Activated CD4-positive, alpha-beta T cell treated with anti-CD3 and anti-CD28 coated beads for 36 hours (primary cell): Measurements from ENCODE around the gene TTC31. TPM values are rescaled to one million over a fixed set of nuclear protein-coding genes. Genes with fewer than 3 reads are reported as not detected.
A peak's percentile ranks its signal among the peaks of the same experiment; 100 is the strongest.

Source experiments
- ATAC-seq: fragments of 200-7000 bp; cut with Tn5 transposase; one replicate; pipeline ENCODE4 v1.10.0; 2021; ENCODE audit warnings: mild to moderate bottlenecking, moderate library complexity
- CTCF ChIA-PET: fragments of 350-600 bp; sonication (Branson Sonifier 250); formaldehyde crosslinking; loops from one replicate; lab custom pipeline; 2021; ENCODE audit warnings: antibody characterized with exemption; lab: Charles Lee
- POLR2A ChIA-PET: fragments of 350-600 bp; sonication (Branson Sonifier 250); formaldehyde crosslinking; loops from one replicate; lab custom pipeline; 2021; ENCODE audit warnings: antibody characterized with exemption, inconsistent platforms; lab: Charles Lee
- DNase-seq: peaks from one replicate; pipeline ENCODE4 v3.0.0-alpha.2; 2020
- H3K27ac Mint-ChIP-seq: one replicate; pipeline ENCODE4 v1.8.0; 2021; ENCODE audit warnings: mixed read lengths
- H3K27me3 Mint-ChIP-seq: one replicate; pipeline ENCODE4 v1.8.0; 2021; ENCODE audit warnings: mixed read lengths
- H3K36me3 Mint-ChIP-seq: one replicate; pipeline ENCODE4 v1.8.0; 2021; ENCODE audit warnings: low read depth, mixed read lengths
- H3K4me1 Mint-ChIP-seq: one replicate; pipeline ENCODE4 v1.8.0; 2021; ENCODE audit warnings: mixed read lengths
- H3K4me3 Mint-ChIP-seq: one replicate; pipeline ENCODE4 v1.8.0; 2021; ENCODE audit warnings: mild to moderate bottlenecking, moderate library complexity, mixed read lengths
- H3K9me3 Mint-ChIP-seq: one replicate; pipeline ENCODE4 v1.8.0; 2021; ENCODE audit warnings: low read depth, mixed read lengths
- intact Hi-C, 2 experiments: fragments of 100-400 bp; cut with DNase I in 1 of 2; cut with micrococcal nuclease in 1 of 2; formaldehyde crosslinking; loops; one replicate each; pipeline versions ENCODE4 v1.14.2 to v1.15.1; 2022 to 2024; cut with DNase I, micrococcal nuclease
- total RNA-seq, 2 experiments: library from RNA; stranded (reverse); gene quantifications; one replicate each; pipeline ENCODE4 v1.2.3, GENCODE V29; 2021

Gene TTC31
- total RNA-seq, 2 experiments from 2014 or later: 24.0 to 24.6 TPM

DNA sequence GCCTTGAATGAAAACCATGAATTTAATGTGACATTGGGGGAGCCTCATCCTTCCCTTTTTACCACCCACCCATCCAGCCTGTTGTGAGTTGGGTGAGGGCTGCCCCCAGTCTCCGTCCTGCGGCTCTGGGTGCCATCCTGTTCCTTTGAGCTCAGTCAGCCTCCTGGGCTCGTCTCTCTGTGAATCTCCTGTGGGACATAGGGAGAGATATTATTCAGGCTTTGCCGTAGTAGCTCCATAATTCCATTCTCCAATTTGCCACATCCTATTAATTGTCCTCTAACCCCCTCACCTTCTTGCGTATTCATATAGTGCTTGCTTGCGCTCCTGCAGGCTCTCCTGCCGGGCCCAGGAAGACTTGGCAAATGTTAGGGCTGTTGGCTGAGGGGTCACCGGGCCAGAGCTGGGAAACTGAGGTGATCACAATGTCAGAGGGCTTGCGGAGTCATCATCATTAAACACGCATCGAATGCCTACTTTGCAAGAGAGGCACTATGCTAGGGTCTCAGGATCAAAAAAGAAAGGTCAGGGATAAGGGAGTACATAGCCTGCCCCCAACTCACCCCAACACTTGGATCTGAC is 43.9 kb downstream of the TTC31 start:
- intact Hi-C loops: no loop called here
- no peaks in the 10 kb centered on the region for H3K9me3 Mint-ChIP-seq
- peaks cover 2% of the 10 kb centered on the region for H3K27me3 Mint-ChIP-seq
- peak overlapping the region; percentile 6 for H3K27ac Mint-ChIP-seq
- peaks cover 30% of the 10 kb centered on the region for H3K4me1 Mint-ChIP-seq
- no peak for ATAC-seq
- no peak for DNase-seq
- H3K36me3 Mint-ChIP-seq: peaks cover 45% of the 10 kb centered on the region
- ChIA-PET CTCF (interaction anchor here (0.7 to 1.1 kb wide), 2 partner anchors 43 to 44 kb away, joined by 5 to 6 read pairs; partner anchors contain the start of genes CCDC142 and TTC31), POLR2A (interaction anchor here (0.7 to 1.2 kb wide), 3 partner anchors 17 to 72 kb away, joined by 3 to 4 read pairs (median 4); partner anchors contain the start of genes INO80B and WBP1)
- peak overlapping the region; percentile 13 for H3K4me3 Mint-ChIP-seq

DNA sequence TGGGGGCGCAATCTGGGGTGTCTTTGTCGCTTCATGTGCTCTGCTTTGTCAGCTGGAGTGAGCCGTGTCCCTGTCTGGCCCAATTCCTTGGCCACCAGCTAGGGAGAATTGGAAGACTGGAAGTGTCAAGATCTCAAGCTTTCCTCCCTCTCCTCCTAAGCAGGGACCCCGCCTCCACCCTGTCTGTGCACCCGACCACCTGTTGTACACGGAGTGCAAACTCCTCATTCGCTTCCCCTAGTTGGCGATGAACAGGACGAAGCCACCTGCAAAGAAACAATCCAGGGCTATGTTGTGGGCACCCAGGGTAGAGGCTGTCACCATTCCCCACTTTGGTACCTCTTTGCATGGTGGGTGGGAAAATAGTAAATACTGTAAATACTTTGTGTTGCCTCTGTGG is 44.9 kb downstream of the TTC31 start:
- peaks cover 35% of the 10 kb centered on the region for H3K4me1 Mint-ChIP-seq
- ChIA-PET CTCF (no interaction called here), POLR2A (no interaction called here)
- peak overlapping the region; percentile 100 for H3K4me3 Mint-ChIP-seq
- intact Hi-C loops: no loop called here
- H3K27me3 Mint-ChIP-seq: no peaks in the 10 kb centered on the region
- DNase-seq: no peak
- no peak for ATAC-seq
- no peaks in the 10 kb centered on the region for H3K9me3 Mint-ChIP-seq
- peak overlapping the region; percentile 44 for H3K27ac Mint-ChIP-seq
- peaks cover 54% of the 10 kb centered on the region for H3K36me3 Mint-ChIP-seq

DNA sequence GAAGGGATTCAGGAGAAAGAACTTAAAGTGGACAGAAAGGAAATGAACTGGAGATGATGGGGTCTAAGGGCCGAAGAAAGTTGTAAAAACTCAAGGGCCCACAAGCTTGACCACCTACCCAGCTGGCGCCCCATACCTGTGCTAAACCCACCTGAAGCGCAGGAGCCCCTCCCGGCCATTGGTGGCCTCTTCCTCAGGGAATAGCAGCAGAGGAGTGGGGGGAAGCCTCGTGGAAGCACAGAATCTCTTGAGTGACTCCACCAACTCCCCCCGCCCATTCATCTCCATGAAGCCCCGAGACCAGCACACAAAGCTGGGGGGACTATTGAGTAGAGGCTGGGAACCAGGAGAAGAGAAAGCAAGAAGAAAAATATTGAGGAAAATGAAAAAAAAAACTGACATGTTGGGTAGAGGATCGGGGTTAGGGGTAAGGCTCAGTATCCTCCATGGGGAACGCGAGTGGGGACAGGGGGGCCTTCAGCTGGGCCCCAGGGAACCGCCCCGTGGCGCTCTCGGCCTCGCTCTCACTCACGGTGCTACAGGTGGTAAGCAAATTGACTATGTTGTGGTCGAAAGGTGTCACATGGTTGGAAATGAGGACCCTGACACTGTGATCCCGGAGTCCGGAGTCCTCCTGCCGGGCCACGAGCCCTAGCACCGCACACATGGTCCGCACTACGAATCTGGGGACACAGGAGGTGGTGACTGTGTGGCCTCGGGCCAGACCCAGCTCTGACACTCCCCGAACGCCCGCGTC is 45.9 kb downstream of the TTC31 start:
- Mint-ChIP-seq H3K27ac (peak overlapping the region; percentile 98), H3K4me1 (peaks cover 35% of the 10 kb centered on the region), H3K27me3 (no peaks in the 10 kb centered on the region), H3K9me3 (no peaks in the 10 kb centered on the region), H3K4me3 (peak overlapping the region; percentile 100), H3K36me3 (peaks cover 54% of the 10 kb centered on the region)
- CTCF ChIA-PET: interaction anchor here (0.5 to 4.9 kb wide), 6 partner anchors 11 to 120 kb away, joined by 3 to 33 read pairs (median 3); partner anchors contain the start of genes CCDC142 and TTC31
- intact Hi-C loops: loop anchor here (1.0 kb wide), 10 partner anchors 21 to 791 kb away; partner anchors contain the start of genes DOK1 (in 2 of the 2), MRPL53 (in 2 of the 2), PCGF1 (in 2 of the 2) and TTC31 (in 2 of the 2)
- POLR2A ChIA-PET: interaction anchor here (0.7 to 1.7 kb wide), 2 partner anchors 70 to 74 kb away, joined by 4 to 11 read pairs; partner anchors contain the start of genes INO80B and WBP1
- DNase-seq: peak; percentile 59
- peak; percentile 2 for ATAC-seq

DNA sequence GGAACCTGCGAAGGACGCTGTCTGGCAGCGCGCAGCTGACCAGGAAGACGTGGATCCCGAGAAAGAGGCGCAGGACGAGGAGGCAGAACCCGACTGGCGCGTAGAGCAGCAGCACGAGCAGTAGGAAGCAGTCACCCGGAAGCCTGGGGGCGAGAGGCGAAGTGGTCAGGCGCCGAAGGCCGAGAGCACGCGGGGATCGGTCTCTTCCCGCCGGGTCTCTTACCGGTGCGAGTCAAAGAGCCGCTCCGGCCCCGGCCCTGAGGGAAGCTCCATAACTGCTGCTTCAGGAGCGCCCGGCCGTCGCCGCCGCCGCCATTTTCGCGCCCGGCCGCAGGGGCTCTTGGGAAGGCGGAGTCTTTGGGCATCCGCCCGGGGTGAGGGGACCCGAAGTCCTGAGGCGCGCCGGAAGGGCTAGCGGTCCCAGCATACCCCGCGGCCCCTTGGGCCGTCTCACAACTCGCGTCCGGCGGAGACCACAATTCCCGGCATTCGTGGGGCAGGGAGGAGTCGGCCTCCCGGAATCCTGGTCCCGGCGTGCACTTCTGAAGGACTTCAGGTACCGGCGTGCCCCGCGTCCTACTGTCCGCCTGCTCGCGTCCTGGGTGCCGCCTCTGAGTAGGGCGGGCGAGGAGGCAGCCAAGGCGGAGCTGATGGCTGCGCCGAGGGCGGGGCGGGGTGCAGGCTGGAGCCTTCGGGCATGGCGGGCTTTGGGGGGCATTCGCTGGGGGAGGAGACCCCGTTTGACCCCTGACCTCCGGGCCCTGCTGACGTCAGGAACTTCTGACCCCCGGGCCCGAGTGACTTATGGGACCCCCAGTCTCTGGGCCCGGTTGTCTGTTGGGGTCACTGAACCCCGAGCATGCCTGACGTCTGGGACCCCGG is 46.7 kb downstream of the TTC31 start, which contains the start of the genes AUP1 and HTRA2:
Gene AUP1, minus strand, starts transcription at position 350 of the 882 bp plus-strand sequence. Its CDS starts 77 bp downstream, at position 273.
Gene HTRA2, plus strand, starts transcription at position 577 of the 882 bp plus-strand sequence. Its CDS starts 74 bp downstream, at position 651.
- ChIA-PET CTCF (interaction anchor here (0.5 to 4.9 kb wide), 7 partner anchors 12 to 119 kb away, joined by 3 to 33 read pairs (median 3); partner anchors contain the start of genes CCDC142, INO80B, TTC31 and WBP1), POLR2A (interaction anchor here (0.6 to 1.7 kb wide), 5 partner anchors 14 to 75 kb away, joined by 3 to 11 read pairs (median 4); partner anchors contain the start of genes CCDC142, INO80B, TTC31 and WBP1)
- DNase-seq (peak; percentile 97), ATAC-seq (peak; percentile 90)
- Mint-ChIP-seq H3K9me3 (no peaks in the 10 kb centered on the region), H3K36me3 (peaks cover 54% of the 10 kb centered on the region), H3K27me3 (no peaks in the 10 kb centered on the region), H3K4me3 (peak within 1 kb of the TSS; percentile 100), H3K4me1 (peaks cover 35% of the 10 kb centered on the region), H3K27ac (peak within 1 kb of the TSS; percentile 98)
- intact Hi-C loops: loop anchor here (1.0 to 5.0 kb wide), 14 partner anchors 19 to 792 kb away; partner anchors contain the start of genes DOK1 (in 2 of the 2), MRPL53 (in 2 of the 2), PCGF1 (in 2 of the 2) and TTC31 (in 2 of the 2)

DNA sequence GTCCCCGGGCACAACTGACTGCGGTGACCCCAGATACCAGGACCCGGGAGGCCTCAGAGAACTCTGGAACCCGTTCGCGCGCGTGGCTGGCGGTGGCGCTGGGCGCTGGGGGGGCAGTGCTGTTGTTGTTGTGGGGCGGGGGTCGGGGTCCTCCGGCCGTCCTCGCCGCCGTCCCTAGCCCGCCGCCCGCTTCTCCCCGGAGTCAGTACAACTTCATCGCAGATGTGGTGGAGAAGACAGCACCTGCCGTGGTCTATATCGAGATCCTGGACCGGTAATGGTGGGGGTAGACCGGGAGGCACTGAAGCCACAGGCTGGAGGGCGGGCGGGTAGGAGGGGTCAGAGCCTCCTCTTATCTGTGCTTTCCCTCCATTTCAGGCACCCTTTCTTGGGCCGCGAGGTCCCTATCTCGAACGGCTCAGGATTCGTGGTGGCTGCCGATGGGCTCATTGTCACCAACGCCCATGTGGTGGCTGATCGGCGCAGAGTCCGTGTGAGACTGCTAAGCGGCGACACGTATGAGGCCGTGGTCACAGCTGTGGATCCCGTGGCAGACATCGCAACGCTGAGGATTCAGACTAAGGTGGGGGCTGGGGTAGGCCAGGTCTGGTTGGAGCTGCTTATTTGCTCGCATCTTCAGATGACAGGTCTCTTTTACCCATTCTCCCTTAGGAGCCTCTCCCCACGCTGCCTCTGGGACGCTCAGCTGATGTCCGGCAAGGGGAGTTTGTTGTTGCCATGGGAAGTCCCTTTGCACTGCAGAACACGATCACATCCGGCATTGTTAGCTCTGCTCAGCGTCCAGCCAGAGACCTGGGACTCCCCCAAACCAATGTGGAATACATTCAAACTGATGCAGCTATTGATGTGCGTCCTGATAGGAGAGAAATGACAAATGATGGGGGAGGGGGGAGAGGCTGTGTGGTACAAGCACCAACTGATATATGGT is 47.6 kb downstream of the TTC31 start:
- ChIA-PET CTCF (interaction anchor here (0.6 to 4.9 kb wide), 10 partner anchors 15 to 123 kb away, joined by 3 to 33 read pairs (median 4); partner anchors contain the start of genes CCDC142, INO80B, SEMA4F and TTC31), POLR2A (interaction anchor here (0.6 to 1.7 kb wide), 6 partner anchors 15 to 75 kb away, joined by 3 to 11 read pairs (median 4); partner anchors contain the start of genes CCDC142, INO80B, TTC31 and WBP1)
- Mint-ChIP-seq H3K27me3 (no peaks in the 10 kb centered on the region), H3K36me3 (peaks cover 54% of the 10 kb centered on the region), H3K9me3 (no peaks in the 10 kb centered on the region), H3K4me3 (peak overlapping the region; percentile 100), H3K27ac (peak overlapping the region; percentile 85), H3K4me1 (peaks cover 35% of the 10 kb centered on the region)
- peak; percentile 68 for DNase-seq
- ATAC-seq: peak; percentile 40
- intact Hi-C loops: loop anchor here (2.0 to 5.0 kb wide), 4 partner anchors 18 to 198 kb away; partner anchors contain the start of gene LBX2 (in 1 of the 2)

DNA sequence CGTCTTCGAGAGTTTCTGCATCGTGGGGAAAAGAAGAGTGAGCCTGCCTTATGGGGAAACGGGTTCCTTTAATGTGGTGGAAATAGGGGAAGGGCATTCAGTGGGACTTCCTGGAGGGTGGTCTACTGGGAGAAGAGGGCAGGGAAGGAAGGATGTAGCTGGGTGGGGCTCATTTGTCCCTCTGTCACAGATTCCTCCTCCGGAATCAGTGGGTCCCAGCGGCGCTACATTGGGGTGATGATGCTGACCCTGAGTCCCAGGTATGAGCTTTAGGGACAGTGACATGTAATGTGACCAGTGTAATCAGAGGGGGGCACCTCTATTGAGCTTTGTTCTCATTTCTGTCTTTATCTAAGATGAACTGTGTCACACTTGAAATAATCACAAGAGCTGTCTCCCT is 48.8 kb downstream of the TTC31 start:
- peaks cover 31% of the 10 kb centered on the region for H3K4me1 Mint-ChIP-seq
- ATAC-seq (no peak), DNase-seq (no peak)
- ChIA-PET POLR2A (interaction anchor here (0.6 kb wide), 1 partner anchor 784 kb away, joined by 6 read pairs; no protein-coding TSS in a partner anchor), CTCF (interaction anchor here (0.6 to 4.9 kb wide), 16 partner anchors 12 to 282 kb away, joined by 3 to 33 read pairs (median 4); partner anchors contain the start of genes CCDC142, INO80B, MRPL53 and TTC31)
- H3K27me3 Mint-ChIP-seq: no peaks in the 10 kb centered on the region
- H3K4me3 Mint-ChIP-seq: no peak overlapping the region
- H3K27ac Mint-ChIP-seq: no peak overlapping the region
- H3K9me3 Mint-ChIP-seq: no peaks in the 10 kb centered on the region
- H3K36me3 Mint-ChIP-seq: peaks cover 44% of the 10 kb centered on the region
- intact Hi-C loops: loop anchor here (1.0 to 5.0 kb wide), 5 partner anchors 17 to 281 kb away; partner anchors contain the start of gene LBX2 (in 1 of the 2)

DNA sequence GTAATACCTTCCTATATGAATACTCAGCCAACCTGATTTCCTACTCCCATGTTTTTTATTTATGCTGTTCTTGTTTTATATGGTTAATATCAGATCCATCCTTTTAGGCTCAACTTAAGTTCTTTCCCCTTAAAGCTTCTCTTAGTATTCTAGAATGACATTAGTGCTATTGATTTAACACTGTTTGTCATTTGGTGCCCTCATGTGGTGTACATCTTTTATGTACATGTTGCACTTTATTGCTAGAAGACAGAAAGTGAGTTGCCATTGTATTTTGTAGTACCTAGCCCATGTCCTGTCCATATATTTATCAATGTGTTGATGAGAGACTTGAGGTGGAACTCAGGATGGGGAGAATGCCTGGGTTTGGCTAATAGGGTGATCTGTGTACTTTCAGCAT is 49.3 kb downstream of the TTC31 start:
- POLR2A ChIA-PET: no interaction called here
- Mint-ChIP-seq H3K36me3 (peaks cover 39% of the 10 kb centered on the region), H3K27me3 (no peaks in the 10 kb centered on the region), H3K4me1 (peaks cover 27% of the 10 kb centered on the region), H3K4me3 (peak overlapping the region; percentile 37), H3K9me3 (no peaks in the 10 kb centered on the region), H3K27ac (no peak overlapping the region)
- intact Hi-C loops: loop anchor here (1.0 to 5.0 kb wide), 4 partner anchors 35 to 282 kb away; partner anchors contain the start of gene LBX2 (in 1 of the 2)
- CTCF ChIA-PET: interaction anchor here (0.6 to 4.9 kb wide), 15 partner anchors 9 to 282 kb away, joined by 3 to 33 read pairs (median 4); partner anchors contain the start of genes CCDC142, INO80B, MRPL53 and TTC31
- DNase-seq (no peak), ATAC-seq (no peak)

DNA sequence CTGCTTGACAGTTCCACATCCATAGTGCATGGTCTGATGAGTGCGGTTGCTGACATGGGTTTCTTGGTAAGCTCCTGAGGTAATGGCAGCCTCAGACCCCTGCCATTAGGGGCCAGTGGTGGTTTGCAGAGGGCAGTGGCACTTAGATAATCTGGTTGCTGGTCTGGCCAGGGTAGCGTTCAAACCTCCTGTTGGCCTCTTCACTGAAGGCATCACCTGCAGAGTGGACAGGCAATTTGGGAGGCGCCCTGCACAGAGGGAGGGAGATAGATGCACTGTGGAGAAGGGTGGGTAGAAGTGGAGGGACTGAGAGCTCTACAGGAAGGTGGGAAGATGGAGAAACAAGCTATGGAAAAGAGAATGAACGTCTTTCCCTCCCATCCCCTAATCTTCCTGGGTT is 50.6 kb downstream of the TTC31 start:
- intact Hi-C loops: loop anchor here (5.0 kb wide), 3 partner anchors 36 to 201 kb away; partner anchors contain the start of gene LBX2 (in 1 of the 2)

DNA sequence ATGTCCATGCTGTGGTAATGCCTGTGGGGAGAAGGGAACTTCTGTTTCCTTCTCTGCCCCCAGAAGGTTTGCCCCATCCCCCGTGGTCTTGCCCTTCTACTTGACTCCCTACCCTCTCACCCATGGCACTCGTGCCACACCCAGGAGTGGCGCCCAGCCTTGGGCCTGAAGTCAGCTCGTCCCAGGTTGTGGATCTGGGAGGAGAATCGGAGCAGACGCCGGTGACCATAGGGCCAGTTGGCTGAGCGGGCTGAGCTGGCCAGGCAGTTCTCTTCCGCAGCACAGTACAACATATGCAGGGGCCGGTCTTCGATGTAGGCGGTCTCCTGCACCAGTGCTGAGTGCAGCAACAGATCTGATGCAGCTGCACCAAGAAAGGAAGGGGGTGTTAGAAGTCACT is 51.5 kb downstream of the TTC31 start:
- ChIA-PET POLR2A (no interaction called here), CTCF (interaction anchor here (1.0 to 1.5 kb wide), 2 partner anchors 51 to 52 kb away, joined by 3 to 7 read pairs; partner anchors contain the start of genes CCDC142 and TTC31)
- intact Hi-C loops: loop anchor here (5.0 kb wide), 3 partner anchors 37 to 202 kb away; partner anchors contain the start of gene LBX2 (in 1 of the 2)
- Mint-ChIP-seq H3K27ac (no peak overlapping the region), H3K4me1 (peaks cover 16% of the 10 kb centered on the region), H3K27me3 (peaks cover 16% of the 10 kb centered on the region), H3K4me3 (no peak overlapping the region), H3K9me3 (no peaks in the 10 kb centered on the region), H3K36me3 (peaks cover 18% of the 10 kb centered on the region)
- ATAC-seq: no peak
- no peak for DNase-seq

More for the DNA sequence above, 50.6 kb downstream of the TTC31 start:
- ATAC-seq: no peak
- no peak for DNase-seq
- peaks cover 7% of the 10 kb centered on the region for H3K27me3 Mint-ChIP-seq
- CTCF ChIA-PET: interaction anchor here (0.7 to 1.5 kb wide), 3 partner anchors 51 to 208 kb away, joined by 3 to 7 read pairs (median 3); partner anchors contain the start of genes CCDC142 and TTC31
- H3K36me3 Mint-ChIP-seq: peaks cover 26% of the 10 kb centered on the region
- POLR2A ChIA-PET: interaction anchor here (0.6 to 0.7 kb wide), 2 partner anchors 33 to 288 kb away, joined by 3 read pairs; no protein-coding TSS in a partner anchor
- H3K9me3 Mint-ChIP-seq: no peaks in the 10 kb centered on the region
- H3K27ac Mint-ChIP-seq: no peak overlapping the region
- H3K4me3 Mint-ChIP-seq: no peak overlapping the region
- peaks cover 16% of the 10 kb centered on the region for H3K4me1 Mint-ChIP-seq
